Activated CD4-positive, alpha-beta T cell treated with anti-CD3 and anti-CD28 coated beads, Interleukin-2, amount 50 U/mL, for 48 hours (primary cell): ENCODE results near the gene TRIM10.
"Not testable (repeated sequence)": the region's sequence is repeated elsewhere in the genome, so short reads cannot be mapped to it uniquely, and the experiment has no call there.

Source experiments
- DNase-seq, 2 experiments: peaks; one replicate each; pipeline ENCODE4 v3.0.0-alpha.2; 2020

The TRIM10 gene

DNA sequence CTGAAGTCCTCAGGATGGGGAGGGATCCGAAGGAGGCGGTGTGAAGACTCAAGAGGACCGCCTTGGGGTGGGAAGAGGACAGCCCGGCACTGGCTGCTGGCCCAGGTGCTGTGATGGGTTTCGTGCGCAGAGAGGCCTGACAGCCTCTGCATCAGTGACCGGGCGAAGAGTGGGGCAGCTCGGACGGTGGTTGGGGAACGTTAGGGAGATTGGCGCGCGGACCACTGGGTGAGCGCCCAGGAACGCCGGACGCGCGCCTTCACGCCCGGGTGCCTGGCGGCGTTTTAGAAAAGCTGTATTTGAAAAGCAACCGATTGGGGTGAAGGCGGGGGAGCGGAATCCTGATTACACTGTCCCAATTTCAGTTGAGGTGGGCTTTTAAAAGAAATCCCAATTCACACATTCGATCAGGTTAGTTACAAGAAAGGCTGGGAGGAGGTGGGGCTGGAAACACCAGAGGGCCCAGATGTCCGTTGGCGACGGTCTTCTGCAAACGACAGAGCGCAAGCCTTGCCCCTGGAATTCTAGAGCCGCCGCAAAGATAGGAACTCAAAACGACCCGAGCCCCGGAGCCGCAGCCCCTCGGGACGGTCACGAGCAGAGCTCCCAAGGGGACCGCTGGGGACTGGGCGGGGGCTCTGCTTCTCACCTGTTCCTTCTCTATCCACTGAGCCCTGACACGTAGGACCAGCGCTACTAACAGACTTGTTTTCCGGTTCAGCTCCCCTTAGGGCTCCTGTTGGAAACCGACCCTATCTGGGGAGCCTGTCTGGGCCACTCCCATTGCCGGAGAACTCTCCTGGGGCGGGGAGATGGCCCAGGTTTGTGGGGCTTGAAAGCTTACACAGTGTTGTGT lies 33.5 kb downstream of the TRIM10 start:
- no peak for DNase-seq

DNA sequence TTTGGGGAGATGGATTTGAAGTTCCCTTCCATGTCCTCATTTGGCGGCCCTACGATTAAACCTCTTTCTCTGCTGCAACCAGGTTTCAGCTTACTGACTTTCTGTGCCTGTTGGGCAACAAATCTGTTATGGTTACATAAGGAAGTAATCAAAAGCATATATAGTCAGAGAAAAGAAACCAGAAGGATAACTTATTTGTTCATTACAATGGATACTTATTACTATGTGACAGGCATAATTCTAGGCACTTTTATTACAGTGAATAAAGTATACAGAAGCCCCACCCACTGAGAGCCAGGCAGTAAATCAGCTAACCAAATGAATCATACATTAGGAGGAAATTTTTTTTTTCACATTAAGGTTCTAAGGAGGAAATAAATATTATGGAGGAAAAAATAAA lies 38.5 kb downstream of the TRIM10 start:
- no peak for DNase-seq

DNA sequence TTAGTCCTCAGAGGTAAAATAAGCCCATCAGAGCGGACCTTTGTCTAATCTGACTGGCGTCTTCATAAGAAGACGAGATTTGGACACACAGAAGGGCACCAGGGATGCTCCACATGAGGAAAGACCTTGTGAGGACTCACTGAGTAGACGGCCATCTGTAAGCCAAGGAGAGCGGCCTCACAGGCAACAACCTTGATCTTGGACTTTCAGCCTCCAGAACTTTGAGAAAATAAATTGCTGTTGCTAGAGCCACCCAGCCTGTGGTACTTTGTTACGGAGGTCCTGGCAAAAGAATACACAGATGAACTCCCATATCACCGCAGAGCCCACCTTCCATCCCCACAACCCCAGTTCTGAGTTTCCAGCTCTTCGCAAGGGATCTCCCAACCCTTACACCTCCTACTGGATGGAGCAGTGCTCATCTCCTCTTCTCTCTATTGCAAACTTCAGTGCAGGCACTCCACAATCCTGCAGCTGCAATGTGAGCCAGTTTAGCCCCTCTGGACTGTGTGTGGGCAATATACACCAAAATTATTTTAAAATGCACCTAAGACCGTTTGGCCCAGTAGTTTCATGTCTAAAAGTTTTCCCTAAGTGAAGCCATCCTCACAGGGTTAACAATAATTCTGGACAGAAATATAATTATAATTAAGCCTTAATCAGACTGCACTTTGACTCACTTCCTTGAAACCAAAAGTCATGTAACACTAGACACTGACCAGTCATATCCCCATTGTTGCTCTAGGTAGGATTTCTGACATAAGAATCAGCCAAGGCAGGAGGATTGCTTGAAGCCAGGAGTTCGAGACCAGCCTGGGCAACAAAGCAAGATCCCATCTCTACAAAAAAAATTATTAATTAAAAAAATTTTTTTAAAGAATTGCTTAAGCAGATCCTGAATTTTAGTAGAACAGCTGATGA lies 39.3 kb downstream of the TRIM10 start:
- no peak for DNase-seq

DNA sequence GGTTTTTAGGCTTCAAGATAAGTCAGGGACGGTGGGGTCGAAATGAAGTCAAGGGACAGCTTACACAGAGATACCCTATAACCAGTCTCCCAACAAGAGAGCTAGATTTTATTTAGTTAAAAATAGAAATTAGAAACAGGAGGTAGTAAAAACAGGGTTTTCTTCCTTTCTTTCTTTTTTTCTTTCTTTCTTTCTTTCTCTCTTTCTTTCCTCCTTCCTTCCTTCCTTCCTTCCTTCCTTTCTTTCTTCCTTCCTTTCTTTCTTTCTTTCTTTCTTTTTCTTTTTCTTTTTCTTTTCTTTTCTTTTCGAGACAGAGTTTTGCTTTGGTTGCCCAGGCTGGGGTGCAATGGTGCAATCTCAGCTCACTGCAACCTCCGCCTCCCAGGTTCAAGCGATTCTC lies 42.3 kb downstream of the TRIM10 start:
- DNase-seq = not testable (repeated sequence)

DNA sequence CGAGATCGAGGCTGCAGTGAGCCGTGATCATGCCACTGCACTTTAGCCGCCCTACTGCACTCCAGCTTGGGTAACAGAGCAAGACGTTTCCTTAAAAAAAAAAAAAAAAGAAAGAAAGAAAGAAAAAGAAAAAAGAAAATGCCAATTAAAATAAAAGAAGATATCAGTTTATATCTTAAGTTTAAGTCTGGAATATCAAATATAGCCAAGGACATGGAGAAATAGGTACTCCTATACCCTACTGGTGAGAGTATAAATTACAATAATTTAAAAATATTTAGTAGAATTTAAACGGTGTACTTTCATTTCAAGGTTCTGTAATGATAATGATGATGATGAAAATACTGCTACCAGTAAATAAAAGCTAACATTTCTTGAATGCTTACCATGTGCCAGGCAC lies 44.3 kb downstream of the TRIM10 start:
- no peak for DNase-seq

DNA sequence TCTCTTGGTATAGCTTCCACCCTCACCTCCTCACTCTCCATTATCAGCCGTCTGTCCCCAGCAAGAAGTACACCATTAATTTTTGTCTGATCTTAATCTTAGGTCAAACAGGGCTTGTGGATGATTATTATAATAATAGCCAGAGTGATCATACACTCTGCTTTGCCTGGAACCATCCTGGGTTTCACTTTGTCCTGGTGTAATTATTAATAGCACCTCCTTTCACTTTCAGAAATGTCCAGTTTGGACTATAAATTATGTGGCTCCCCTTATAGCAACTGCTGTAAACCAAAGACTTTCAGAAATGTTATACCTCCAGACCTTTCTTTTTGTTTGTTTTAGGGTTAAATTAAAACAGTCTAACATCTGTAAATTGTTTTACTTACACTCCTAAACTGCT lies 47.2 kb downstream of the TRIM10 start:
- DNase-seq = no peak

DNA sequence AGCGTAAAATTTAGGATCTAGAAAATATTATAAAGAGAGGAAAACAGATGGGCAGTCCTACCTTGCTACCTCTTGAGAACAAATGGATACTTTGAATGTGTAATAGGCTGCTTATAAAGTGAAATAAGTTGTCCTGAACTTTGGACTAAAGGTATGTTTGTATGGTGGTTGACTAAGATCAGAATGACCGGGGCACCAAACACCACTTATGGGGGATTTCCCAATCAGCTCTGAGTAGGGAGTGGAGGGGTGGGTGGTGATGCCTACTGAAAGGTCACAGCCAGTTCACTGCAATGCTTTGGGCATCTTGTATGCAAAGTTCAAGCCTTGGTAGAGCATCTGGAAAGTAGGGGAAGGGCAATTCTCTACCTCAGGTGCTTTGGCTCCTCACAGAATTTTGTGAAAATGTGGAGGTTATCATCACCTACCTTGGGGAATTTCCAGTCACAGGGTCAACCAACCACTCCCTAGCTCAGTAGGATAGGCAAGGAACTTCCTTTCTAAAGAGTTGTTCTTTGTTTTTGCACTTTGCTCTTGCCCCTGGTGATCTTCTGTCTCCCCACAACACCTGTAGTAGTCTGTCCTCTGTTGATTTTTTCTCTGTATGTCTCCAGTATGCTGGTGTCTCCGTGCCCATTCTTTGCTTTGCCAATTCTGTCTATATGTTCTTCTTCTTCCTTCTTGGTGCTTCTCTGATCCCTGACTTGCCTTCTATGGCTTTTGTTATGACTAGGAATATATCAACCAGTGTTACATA lies 47.8 kb downstream of the TRIM10 start, which contains the start of gene TRIM31:
Gene TRIM31, minus strand, starts transcription at position 88 of the 757 bp plus-strand sequence. CDS start 285 bp downstream, outside the sequence.
- no peak for DNase-seq

DNA sequence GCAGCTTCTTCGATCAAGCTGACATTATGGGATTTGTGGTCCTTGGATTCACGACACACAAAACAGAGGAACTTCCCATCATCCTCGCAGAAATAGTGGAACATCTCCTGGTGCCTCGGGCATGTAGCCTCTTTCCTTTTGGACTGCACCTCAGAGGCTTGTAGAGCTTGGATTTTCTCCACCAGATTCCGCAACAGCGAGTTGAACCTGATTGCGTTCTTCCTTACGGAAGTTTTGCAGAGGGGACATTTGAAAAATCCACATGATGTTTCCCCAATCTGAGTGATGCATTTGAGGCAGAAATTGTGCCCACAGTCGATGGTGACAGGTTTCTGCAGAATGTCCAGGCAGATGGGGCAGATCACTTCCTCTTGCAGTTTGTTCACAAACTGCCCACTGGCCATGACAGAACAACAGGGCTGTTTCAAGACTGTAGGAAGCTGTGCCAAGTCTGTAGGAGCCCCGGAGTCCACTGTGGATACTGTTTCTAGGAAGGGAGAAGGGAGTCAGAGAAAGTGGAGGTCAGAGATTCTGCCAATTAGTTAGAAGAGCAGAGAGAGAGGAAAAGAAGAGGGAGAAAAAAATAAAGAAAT lies 48.5 kb downstream of the TRIM10 start:
- no peak for DNase-seq

DNA sequence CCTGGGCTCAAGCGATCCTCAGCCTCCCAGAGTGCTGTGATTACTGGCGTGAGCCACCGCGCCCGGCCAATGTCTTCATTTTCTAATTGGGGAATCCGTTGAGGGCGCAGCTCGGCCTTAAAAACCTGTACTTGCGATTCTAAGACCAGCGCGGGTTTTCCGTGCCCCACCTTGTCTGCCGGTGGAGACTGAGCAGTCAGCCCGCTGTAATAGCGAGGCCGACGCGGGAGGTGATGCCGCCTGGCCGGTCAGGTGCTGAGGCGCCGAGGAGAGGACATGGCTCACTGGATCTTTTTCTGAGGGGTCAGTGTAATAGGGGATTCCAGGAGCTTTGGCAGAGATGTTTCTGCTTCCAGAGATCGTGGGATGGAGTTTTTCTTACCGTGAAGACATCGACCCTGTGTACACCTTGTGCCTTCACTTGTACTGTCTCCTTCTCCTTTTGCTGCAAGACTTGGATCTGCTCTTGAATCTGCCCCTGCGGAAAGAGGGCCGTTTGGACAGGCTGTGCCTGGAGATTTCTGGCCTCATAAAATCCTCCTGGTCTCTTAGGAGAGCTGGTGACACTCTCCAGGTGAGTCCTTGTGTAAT lies 49.6 kb downstream of the TRIM10 start:
- no peak for DNase-seq

DNA sequence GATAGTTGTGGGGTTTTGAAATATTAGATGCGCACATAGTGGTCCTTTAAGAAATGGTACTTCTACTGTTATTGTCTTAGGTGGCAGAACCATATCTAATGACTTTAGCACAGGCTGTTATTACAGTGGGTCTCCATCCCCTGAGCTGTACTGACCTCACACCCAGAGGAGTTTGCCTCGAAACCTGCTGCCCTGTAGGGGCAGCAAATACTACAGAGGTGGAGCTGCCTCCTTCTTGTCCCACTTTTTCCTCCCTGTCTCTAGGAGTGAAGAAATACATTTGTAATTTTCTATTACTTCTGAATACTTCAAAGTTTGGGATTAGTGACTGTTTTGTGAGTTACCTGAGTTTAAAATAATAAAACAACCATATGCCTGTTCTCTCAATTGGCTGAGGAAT lies 56.4 kb downstream of the TRIM10 start:
- DNase-seq = no peak

DNA sequence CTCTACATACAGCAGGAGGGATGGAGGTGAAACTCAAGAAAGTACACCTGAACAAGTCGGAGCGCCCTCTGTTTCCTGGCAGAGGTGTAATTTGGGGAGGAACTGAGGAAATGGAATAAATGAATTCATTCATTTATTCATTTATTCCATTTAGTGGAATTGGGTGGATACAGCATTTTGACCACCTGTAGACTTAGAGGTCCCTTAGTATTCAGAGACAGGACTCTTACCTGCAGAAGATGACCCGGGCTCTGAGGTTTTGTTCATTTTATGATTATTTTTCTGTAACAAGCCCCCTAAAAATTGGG lies 57.2 kb downstream of the TRIM10 start:
- no peak for DNase-seq

DNA sequence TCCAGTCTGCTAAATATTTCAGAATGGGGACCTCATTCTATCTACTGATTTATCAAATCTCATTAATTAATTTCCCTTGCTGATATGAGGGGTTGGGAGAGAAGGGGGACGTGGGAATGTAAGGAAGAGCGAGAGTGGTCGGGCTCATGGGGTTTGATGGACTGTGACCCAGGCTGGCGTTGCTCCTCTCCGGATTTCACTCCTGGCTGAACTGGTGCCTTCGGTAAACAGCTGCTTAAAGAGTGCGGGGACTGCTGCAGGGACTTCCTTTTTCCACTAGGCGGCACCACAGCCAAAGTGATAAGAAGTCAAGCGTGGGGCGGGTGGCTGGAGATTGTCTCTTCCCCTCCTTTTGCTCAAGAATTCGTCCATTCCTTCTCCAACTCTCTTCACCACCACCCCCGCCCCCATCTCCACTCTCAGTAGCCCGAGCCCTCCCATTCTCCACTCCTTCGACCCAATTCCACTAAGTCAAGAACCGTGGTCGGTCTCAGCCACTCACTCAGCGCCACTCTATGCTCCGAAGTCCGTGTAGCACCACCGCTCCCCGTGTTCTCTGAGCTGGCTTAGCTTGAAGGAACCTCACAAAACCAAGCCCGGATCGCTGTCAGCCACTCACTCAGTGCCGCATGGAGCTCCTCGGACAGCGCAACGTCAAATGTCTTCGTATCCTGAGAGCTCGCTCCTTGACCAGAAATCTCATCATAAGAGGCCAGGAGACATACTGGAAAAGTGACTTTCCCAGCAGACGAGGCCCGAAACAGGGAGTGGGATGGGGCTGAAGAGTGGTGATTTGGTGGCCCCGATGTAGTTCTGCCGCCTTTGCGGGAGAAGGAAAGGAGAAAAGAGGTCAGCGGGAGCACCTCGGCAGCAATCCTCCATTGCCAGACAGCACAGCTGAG lies 57.8 kb downstream of the TRIM10 start:
- peak; percentile 83 to 90 for DNase-seq

DNA sequence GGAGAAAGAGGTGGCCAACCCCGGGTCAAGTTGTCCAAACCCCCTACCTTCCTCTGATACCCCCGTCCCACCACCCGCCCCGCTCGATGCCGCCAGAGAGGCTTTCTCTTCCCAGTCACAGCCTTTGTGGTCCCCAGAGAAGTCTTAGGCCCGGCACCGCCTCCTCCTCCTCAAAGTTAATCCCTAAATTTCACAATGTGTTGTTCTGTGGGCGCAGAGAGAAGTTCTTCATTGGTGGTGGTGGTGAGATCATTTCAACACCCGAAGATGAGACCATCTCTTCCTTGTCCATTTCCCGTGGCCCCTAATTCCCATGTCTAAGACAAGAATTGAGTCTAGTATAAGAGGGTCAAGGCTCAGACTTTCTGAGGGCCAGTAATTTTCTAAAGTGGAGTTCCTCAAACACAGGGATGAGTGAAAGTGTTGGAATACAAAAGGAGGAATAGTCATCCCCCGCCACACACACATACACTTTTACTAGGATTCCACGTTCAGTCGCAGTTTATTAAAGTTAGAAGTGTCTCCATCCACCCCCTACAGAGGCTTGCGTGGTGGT lies 58.5 kb downstream of the TRIM10 start:
- DNase-seq = peak in 1 of 2 experiments; percentile 10
